Gastroesophageal sphincter (tissue), 3 donors: ENCODE results near the gene PBX1.

ENCODE experiments used
- POLR2A ChIP-seq, 2 donors: fragments of 450-650 bp; IDR thresholded peaks; one replicate each; pipeline ENCODE4 v1.6.1; 2017; ENCODE audit warnings: antibody characterized with exemption in 2 of 2, mild to moderate bottlenecking in 2 of 2, moderate library complexity in 1 of 2
- POLR2AphosphoS5 ChIP-seq: sonication (generic); formaldehyde crosslinking; IDR thresholded peaks from one replicate; pipeline ENCODE4 v1.6.1; 2017; ENCODE audit warnings: antibody characterized with exemption
- TF ChIP-seq, protein P1 (sequence below), 4 experiments: fragments of 200-600 bp in 2 of 4; fragments of 450-650 bp in 2 of 4; sonication (generic) in 1 of 4; IDR thresholded peaks; one replicate each; pipeline ENCODE4 v1.5.1; 2017 to 2019; ENCODE audit warnings: antibody characterized with exemption in 4 of 4, mild to moderate bottlenecking in 2 of 4, moderate library complexity in 2 of 4

- TF ChIP-seq, protein P1, sequence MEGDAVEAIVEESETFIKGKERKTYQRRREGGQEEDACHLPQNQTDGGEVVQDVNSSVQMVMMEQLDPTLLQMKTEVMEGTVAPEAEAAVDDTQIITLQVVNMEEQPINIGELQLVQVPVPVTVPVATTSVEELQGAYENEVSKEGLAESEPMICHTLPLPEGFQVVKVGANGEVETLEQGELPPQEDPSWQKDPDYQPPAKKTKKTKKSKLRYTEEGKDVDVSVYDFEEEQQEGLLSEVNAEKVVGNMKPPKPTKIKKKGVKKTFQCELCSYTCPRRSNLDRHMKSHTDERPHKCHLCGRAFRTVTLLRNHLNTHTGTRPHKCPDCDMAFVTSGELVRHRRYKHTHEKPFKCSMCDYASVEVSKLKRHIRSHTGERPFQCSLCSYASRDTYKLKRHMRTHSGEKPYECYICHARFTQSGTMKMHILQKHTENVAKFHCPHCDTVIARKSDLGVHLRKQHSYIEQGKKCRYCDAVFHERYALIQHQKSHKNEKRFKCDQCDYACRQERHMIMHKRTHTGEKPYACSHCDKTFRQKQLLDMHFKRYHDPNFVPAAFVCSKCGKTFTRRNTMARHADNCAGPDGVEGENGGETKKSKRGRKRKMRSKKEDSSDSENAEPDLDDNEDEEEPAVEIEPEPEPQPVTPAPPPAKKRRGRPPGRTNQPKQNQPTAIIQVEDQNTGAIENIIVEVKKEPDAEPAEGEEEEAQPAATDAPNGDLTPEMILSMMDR (IDR thresholded peaks at IDR 0.05) = no peak
- TF ChIP-seq POLR2A (IDR thresholded peaks at IDR 0.05) (no peak), POLR2AphosphoS5 (no peak)
Observed at GRCh38 chr1:164598719-164599118, 39.7 kb downstream of the PBX1 start.
